Activated gamma-delta T cell treated with Interleukin-2 at 50 U/mL for 16 hours (primary cell): Measurements from ENCODE around the gene UGT2B17.
"Not testable (repeated sequence)": the region's sequence is repeated elsewhere in the genome, so short reads cannot be mapped to it uniquely, and the experiment has no call there.

Experiments used
- DNase-seq: peaks from one replicate; pipeline ENCODE4 v3.0.0-alpha.2; 2020

Gene UGT2B17

GRCh38 chr4:68576272-68577125 is at the start of gene UGT2B17:
UGT2B17 (minus strand) TSS chr4:68576322; CDS start chr4:68568484, 7,838 bp downstream.
- no peak for DNase-seq

- not testable (repeated sequence) for DNase-seq
Observed at GRCh38 chr4:68622731-68623130, 46.6 kb upstream of the UGT2B17 start.

GRCh38 chr4:68617003-68617698 is 41.0 kb upstream of the UGT2B17 start:
- DNase-seq = no peak

GRCh38 chr4:68615699-68616422 is 39.7 kb upstream of the UGT2B17 start:
- DNase-seq = no peak

GRCh38 chr4:68613752-68614151 is 37.6 kb upstream of the UGT2B17 start:
- no peak for DNase-seq

GRCh38 chr4:68606240-68606639 is 30.1 kb upstream of the UGT2B17 start:
- no peak for DNase-seq

- no peak for DNase-seq
Observed at GRCh38 chr4:68599150-68599549, 23.0 kb upstream of the UGT2B17 start.

GRCh38 chr4:68597482-68597881 is 21.4 kb upstream of the UGT2B17 start:
- no peak for DNase-seq

GRCh38 chr4:68594678-68595077 is 18.6 kb upstream of the UGT2B17 start:
- no peak for DNase-seq

- no peak for DNase-seq
Observed at GRCh38 chr4:68593112-68593511, 17.0 kb upstream of the UGT2B17 start.

GRCh38 chr4:68592673-68593072 is 16.6 kb upstream of the UGT2B17 start:
- DNase-seq = no peak

GRCh38 chr4:68591204-68591603 is 15.1 kb upstream of the UGT2B17 start:
- no peak for DNase-seq

- DNase-seq = no peak
Observed at GRCh38 chr4:68589790-68590189, 13.7 kb upstream of the UGT2B17 start.

GRCh38 chr4:68582339-68582717 is 6.2 kb upstream of the UGT2B17 start:
- no peak for DNase-seq

- no peak for DNase-seq
Observed at GRCh38 chr4:68581383-68582338, 5.5 kb upstream of the UGT2B17 start.

- DNase-seq = no peak
Observed at GRCh38 chr4:68577590-68577989, 1.5 kb upstream of the UGT2B17 start.

- not testable (repeated sequence) for DNase-seq
Observed at GRCh38 chr4:68575636-68576035, 486 bp downstream of the UGT2B17 start.

- no peak for DNase-seq
Observed at GRCh38 chr4:68575081-68575480, 1.0 kb downstream of the UGT2B17 start.

GRCh38 chr4:68572653-68573170 is 3.4 kb downstream of the UGT2B17 start:
- DNase-seq = no peak

GRCh38 chr4:68570122-68570507 is 6.0 kb downstream of the UGT2B17 start:
- DNase-seq = no peak

GRCh38 chr4:68569466-68570121 is 6.5 kb downstream of the UGT2B17 start:
- DNase-seq = no peak

- not testable (repeated sequence) for DNase-seq
Observed at GRCh38 chr4:68569036-68569435, 7.1 kb downstream of the UGT2B17 start.
